Stimulated activated CD4-positive, alpha-beta T cell treated with anti-CD3 and anti-CD28 coated beads, Interleukin-15, amount 100 ng/mL, for 1 hour (primary cell): ENCODE results near the gene RFX2.
"Not testable (repeated sequence)": the region's sequence is repeated elsewhere in the genome, so short reads cannot be mapped to it uniquely, and the experiment has no call there.

ENCODE experiments used
- DNase-seq, 2 donors: peaks; one replicate each; pipeline ENCODE4 v3.0.0-alpha.2; 2020; ENCODE audit warnings: low read depth in 1 of 2, low spot score in 1 of 2

Gene RFX2

DNA sequence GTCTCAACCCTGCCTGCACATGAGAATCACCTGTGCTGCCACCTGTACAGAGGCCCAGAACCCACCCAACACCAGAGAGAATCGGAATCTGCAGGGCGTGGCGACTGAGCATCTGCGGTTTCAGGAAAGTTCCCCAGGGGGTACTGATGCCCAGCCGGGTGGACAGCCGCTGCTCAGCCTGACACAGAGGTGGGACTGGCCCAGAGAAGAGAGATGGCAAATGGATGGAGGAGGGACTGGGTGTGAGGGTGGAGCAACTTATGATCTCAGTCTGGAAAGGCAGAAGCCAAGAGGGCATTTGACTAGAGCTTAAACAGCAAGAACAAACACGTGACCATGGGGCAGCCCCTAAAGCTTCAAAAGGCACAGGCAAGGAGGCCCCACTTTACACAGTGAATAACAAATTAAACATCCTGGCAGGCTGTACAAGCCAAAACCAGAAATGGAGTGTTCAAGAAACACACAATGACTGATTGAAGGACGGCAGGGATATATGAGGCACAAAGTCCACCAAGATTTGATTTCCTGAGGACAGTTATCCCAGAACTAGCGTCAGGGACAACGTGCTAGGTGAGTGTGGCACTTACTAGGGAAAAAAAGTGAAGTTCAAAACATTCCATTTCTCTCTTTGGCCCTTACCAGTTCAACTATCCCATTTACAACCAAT lies 135.4 kb downstream of the RFX2 start:
- DNase-seq = no peak

GRCh38 chr19:5973867-5974635 lies 136.2 kb downstream of the RFX2 start:
- DNase-seq = no peak

DNA sequence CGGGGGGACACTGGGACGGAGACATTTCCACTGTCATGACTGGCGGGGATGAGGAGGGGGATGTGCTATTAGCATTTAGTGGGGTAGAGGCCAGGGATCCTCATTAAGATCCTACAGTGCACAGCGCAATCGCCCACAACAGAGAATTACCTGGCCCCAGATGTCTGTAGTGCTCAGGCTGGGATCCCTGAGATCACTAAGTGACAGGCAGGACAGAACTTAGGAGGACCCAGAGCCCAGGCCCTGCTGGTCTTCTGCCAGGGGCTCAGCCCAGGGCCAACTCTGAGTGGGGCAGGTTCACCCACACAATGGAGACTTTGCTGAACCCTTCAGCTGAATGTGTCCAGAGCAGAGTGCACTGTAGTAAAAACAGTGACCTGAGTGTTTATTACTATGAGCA lies 136.9 kb downstream of the RFX2 start:
- DNase-seq = no peak

GRCh38 chr19:5972355-5972731 lies 138.0 kb downstream of the RFX2 start:
- no peak for DNase-seq

GRCh38 chr19:5971714-5972354 lies 138.5 kb downstream of the RFX2 start:
- DNase-seq = no peak

GRCh38 chr19:5969476-5969875 lies 140.8 kb downstream of the RFX2 start:
- DNase-seq = no peak

GRCh38 chr19:5968431-5969373 lies 141.6 kb downstream of the RFX2 start:
- DNase-seq = no peak

DNA sequence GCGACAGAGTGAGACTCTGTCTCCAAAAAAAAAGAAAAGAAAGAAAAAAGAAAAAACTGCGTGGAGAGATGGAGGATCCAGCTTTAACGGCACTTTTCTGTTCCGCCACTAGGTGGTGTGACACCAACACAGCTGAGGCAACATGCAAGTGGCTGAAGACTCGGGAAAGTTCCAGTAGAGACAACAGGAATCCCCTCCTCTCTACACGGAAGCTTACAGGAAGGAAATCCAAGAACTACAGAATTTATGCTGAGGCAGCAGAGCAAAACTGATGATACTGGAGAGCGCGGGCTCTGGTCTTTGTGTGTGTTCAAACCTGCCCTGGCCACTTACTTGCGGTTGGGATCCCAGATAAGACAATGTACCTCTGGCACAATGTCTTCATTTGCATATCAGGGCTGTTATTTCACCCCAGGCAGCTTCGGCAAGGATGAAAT lies 142.3 kb downstream of the RFX2 start:
- peak in 1 of 2 donors; percentile 26 for DNase-seq

GRCh38 chr19:5967571-5967970 lies 142.7 kb downstream of the RFX2 start:
- no peak for DNase-seq

DNA sequence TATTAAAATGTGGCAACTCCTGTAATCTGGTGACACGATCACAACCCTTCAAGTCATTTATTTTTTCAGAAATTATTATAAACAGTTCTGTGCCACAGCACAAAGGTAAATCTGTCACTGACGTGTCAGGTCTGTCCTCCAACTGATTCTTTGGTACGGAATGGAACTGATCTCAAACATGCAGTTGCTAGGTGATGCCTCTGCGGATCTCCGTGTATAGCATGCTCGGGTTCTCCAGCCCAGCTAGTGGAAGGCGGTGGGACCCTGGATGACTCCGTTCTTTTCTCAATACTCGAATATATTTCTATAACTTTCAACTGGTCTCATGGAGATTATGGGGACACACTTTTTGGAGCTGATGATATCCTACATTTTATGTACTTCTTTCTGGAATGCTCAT lies 143.4 kb downstream of the RFX2 start:
- DNase-seq = no peak

- DNase-seq = no peak
Measured at GRCh38 chr19:5966215-5966614, 144.1 kb downstream of the RFX2 start.

GRCh38 chr19:5964816-5965565 lies 145.3 kb downstream of the RFX2 start:
- no peak for DNase-seq

GRCh38 chr19:5963855-5964254 lies 146.4 kb downstream of the RFX2 start:
- DNase-seq = no peak

DNA sequence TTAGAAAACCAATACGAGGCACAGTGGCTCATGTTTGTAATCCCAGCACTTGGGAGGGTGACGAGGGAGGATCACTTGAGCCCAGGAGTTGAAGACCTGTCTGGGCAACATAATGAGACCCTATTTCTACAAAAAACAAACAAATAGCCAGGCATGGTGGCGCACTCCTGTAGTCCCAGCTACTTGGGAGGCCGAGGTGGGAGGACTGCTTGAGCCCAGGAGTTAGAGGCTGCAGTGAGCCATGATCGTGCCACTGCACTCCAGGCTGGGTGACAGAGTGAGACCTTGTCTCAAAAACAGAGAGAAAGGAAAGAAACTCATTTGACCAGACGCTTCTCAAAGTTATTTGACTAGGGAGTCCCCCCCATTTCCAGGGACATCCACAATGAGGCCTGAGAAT lies 147.0 kb downstream of the RFX2 start:
- not testable (repeated sequence) for DNase-seq

GRCh38 chr19:5961969-5962945 lies 148.0 kb downstream of the RFX2 start:
- peak in 1 of 2 donors; percentile 63 for DNase-seq

GRCh38 chr19:5961641-5961968 lies 148.7 kb downstream of the RFX2 start:
- DNase-seq = not testable (repeated sequence)

DNA sequence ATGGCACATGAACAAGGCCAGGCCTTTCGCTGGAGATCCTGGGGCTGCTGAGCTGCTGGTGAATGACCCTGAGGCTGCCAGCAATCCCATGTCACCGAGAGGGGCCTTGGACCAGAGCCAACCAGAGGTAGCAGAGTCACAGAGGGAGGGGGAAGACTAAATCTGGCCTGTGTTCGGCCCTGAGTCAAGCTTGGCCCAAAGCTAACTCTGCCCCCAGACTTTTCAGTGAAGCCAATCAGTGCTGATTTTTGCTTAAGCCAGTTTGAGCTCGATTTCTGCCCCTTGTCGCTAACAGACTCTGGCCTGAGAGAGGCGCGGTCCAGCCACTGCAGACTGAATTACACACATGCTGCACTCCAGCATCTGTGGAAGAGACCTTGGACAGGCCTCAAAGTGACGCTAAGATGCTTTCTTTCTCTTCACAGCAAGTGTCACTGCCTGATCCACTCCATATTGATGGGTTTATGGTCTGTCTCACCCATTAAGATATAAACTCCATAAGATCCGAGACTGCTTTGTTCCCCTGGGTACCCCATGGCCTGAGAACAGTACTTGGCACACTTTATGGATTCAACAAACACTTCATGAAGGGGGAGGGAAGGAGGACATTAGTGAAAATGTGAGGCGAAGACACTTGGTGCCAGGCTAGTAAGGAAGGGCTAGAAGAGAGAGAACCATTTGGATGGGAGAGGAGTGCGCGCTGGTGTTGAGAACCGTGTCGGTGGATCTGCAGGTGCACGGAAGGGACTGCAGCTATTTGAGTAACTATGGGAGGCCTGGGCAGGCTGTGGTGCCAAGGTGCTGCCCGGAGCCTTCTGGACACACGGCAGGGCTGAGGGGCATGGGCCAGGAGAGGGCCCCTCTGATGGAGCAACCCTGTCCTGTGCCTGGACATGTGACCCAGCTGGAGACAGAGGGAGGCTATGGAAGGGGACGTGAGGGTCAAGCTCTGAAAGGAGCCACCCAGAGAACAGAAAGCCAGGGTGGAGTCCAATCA lies 150.0 kb downstream of the RFX2 start:
- DNase-seq = no peak
